GM19238 (cell line): Measurements from ENCODE around the gene RALGDS.
"Not testable (repeated sequence)": the region's sequence is repeated elsewhere in the genome, so short reads cannot be mapped to it uniquely, and the experiment has no call there.

ENCODE experiments used
- DNase-seq: peaks from one replicate; pipeline ENCODE4 v3.0.0; 2011; ENCODE audit warnings: low spot score; ENCODE audit not compliant: insufficient read length

RALGDS gene

DNA sequence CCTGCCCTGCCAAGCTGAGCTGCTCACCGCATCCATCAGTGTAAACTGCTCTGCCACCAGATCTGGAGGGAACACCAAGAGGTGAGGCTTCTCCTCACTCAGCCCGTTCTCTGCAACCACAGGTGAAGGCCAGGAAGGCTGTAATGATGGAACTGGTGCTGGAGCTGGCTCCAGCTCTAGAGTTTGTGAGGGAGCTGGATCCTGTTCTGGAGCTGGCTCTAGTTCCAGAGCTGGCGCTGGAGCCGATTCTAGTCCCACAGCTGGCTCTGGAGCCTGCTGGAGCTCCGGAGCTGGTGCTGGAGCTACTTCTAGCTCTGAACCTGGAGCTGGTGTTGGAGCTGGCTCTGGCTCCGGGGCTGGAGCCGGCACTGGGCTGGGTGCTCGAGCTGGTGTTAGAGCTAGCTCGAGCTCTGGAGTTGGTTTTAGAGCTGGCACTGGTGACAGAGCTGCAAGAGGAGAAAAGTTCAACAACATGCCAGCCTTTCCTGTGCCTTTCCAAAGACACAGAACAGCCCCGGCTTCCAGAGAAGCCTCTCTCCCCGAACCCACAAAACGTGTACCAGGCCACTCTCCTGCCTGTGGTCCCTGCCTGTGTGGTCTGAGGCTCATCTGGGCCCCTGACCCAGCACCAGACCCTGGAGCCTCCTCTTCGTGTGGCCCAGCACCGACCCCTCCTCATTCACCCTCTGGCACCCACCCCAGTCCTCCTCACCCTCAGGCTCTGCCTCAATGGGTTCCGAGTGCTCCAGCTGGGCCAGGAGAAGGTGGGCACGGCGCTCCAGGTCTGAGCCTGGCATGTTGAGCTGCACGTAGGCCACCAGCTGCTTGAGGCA is 12.9 kb downstream of the RALGDS start:
- DNase-seq, result no peak

DNA sequence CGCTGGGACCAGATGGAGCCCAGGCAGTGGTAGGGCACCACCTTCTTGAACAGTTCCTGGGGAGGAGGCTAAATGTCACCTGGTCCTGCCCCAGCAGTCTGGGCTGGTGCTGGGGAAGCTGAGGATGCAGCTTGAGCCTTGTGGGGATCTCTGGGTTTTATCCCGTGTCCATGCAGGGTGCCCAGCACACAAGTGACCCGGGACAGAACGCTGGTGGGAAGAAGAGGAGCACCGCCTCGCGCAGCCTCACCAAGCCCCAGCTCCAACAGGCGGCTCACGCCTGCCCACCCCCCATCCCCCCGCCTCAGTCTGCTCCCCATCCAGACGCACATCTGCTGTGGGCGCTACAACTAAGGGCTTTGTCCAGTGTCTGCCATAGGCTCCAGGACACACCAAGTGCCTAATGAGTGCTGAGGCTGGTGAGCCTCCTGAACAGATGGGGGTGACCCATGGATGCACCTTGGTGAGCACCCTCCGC is 13.8 kb downstream of the RALGDS start:
- no peak for DNase-seq

DNA sequence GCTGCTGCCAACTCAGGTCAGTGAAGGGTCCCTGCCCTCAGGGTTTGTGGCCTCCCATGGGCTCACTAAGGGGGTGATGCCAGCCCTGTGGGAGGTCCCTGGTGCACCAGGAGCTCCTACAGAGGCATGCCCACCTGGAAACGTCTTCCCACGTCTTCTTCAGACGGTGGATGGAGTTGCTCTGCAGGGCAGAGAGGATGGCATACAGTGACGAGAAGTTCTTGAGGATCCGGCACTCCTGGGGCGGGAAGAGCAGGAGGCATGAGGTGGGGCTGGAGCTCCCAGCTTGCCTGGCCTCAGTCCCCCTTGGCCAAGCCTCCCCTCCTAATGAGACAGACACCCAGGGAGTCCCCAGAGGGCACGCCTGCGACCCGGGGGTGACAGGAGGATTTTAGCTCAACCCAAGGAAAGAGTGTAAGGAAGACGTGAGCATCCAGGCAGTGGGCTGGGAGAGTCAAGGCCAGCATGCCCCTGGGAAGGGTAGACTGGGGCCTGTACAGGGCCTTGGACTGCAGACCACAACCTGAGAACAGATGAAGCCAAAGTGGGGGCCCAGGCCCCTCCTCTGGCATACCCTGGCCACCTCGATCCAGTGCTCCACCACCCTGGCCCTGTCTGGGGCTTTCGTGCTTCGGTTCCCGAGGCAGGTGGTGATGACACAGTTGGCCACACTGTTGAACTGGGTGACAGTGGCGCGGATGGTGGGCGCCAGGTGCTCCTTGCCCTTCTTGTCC is 14.4 kb downstream of the RALGDS start:
- no peak for DNase-seq

DNA sequence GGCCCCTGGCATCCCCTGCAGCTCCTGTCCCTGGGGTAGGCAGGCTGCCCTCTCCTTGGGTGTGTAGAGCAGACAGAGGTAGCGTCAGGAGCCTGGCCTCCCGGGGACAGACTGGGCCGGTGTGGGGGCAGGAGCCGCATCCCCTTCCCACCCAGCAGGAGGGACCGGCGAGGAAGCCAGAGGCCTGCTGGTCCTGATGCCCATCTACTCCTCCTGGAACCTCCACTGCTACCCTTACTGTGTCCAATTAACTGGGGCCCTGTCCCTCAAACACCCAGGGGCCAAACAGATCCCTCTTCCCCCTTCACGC is 15.6 kb downstream of the RALGDS start:
- DNase-seq, result no peak

DNA sequence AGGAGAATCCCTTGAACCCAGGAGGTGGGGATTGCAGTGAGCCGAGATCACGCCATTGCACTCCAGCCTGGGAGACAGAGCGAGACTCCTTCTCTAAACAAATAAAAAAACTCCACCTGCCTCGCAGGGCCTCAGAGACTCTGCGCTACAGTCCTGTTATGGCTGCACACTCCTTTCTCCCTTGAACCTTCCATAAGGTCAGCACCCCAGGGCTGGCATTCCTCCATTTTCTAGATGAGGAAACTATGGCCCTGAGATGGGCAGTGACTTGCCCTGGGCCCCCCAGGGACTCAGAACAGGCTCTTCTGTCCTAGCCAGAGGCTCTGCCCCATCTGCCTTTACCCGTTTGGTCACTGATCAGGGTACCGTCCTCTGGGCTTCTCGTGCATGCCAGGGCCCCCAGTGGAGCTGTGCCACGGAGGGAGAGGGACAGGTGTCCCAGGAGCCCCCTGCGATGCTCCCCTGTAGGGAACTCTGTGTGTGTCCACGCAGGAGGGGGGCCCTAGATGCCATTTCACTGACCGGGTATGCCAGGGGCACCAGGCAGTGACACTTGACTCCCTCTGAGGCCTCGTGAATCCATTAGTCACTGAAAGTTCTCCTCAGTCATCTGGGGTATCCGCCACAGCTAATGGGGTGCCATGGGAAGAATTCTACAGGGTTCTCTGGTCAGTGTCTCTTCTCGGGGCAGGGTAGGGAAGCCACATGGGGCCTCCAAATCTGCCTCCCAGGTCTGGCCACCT is 16.2 kb downstream of the RALGDS start:
- DNase-seq, result no peak

DNA sequence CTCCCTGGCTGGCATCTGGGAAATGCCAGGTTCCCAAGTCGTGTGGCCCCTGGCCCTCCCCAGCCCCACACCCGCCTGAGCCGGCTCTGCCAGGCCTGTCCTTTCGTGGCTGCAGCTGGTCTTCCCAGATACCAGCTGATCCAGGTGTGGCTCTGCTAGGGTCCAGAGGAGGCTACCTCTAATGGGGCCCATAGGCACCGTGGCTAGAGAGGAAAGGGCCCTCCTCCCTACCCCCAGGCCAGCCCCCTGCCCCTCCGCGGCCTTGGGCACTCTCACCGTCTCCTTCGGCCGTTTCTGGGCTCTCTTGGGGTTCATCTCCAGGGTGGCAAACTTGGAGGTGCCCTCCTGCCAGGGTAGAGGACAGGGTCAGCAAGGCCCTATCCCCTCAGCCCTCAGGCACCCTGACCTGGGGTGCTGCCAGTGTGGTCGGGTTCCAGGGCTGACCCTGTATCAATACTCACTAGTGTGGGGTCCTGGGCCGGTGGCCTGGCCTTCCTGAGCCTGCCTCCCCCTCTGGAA is 17.0 kb downstream of the RALGDS start:
- DNase-seq, result no peak

DNA sequence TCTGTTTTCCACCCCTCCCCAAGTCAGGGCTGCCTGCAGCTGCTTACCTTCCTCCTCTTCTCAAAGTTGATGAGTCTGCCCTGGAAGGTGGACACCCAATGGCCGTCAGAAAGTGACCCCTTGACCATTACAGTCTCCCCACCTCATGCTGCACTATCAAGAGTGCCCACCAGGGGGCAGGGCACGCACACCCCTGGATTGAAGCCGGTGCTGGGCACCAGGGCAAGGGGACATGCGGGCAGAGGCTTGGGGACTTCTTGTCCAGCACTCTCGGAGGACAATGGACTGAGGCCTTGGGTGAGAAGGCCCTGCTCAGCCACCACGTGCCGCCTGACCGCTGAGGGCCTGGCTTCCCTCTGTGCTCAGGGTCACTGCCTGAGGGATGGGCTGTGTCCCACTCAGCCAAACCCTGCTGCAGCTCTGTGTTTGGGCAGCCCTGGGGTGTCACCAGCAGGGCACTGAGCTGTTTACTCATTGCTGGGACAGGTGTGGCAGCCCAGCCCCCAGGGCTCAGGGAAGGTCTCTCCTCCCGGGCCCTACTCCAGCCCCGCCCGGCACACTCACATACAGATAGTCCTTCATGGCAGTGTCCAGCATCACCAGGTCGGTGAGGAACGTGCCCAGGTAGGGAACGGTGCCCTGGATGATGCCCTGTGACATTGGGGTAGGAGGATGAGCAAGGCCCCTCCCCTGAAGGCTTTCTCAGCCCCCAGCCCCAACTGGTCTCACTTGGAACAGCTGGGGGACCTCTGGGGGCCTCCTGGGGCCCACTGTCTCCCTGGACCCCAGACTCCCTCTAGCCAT is 17.7 kb downstream of the RALGDS start:
- no peak for DNase-seq

DNA sequence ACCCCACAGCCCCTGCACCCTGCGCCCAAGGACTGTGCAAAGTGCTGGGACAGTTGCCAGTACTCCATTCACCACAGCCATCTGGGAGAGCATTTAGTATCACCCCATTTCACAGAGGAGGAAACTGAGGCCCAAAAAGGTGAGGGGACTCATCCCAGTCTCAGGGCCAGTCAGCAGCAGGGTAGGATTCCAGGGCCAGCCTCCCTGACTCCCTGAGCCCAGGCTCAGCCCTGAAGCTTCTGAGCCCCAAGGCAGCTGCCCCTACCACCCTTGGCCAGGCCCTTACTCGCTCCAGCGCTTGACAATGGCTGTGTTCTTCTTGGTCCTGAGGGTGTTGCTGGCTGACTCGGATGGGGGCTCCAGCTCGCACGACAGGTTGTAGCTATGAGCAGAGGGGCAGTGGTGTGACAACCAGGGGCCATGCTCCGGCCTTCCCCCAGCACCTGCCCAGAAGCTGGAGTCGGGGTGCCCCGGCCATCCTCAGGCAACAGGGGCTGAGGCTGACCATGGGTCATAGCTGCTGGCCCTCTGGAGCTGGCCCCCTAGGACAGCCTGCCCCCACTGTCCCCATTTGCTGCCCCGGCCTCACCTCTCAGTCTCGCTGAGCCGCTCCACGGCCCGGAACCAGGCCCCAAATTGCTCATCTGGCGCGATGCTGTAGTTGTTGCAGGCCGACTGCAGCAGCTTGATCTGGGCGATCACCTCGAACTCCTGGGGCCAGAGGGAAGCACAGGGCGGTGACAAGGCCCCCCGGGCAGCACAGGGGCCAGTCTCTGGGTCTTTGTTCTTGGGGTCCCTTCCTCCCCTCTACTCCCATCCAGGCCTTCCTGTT is 18.6 kb downstream of the RALGDS start:
- DNase-seq, result no peak

DNA sequence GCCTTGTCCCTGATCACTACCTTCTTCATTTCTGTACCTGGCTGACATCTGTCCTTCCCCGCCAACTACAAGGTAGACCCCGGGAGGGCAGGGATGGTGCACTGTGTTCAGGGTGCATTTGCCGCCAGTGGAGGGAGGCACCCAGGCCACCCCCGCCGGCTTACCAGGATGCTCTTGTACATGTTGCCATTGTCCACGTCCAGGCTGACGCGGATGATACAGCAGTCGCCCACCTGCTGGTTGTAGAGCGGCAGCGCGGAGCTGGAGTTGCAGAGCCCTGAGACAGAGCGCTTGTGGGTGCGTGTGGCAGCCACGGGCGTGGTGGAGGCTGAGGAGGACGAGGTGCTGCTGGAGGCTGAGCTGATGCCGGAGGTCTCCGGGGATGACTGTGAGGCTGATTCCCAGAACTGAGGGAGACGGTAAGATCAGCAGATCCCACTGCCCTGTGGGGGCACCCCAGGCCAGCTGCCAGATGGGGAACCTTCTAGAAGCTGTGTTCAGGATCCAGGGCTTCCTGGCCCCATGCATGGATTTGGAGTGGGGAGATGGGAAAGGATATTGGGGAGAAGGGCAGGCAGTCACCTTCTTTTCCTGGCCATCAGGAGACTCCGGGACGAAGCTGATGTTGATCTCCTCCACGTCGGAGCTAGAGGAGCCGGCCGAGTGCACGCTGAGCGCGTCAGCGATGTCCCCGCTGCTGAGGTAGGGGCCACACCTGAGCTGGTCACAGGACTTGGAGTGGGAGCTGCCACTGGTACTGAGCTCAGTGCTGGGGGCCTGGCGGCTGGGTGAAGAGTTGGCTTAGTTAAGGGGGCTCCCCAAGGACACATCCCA is 19.5 kb downstream of the RALGDS start:
- no peak for DNase-seq

DNA sequence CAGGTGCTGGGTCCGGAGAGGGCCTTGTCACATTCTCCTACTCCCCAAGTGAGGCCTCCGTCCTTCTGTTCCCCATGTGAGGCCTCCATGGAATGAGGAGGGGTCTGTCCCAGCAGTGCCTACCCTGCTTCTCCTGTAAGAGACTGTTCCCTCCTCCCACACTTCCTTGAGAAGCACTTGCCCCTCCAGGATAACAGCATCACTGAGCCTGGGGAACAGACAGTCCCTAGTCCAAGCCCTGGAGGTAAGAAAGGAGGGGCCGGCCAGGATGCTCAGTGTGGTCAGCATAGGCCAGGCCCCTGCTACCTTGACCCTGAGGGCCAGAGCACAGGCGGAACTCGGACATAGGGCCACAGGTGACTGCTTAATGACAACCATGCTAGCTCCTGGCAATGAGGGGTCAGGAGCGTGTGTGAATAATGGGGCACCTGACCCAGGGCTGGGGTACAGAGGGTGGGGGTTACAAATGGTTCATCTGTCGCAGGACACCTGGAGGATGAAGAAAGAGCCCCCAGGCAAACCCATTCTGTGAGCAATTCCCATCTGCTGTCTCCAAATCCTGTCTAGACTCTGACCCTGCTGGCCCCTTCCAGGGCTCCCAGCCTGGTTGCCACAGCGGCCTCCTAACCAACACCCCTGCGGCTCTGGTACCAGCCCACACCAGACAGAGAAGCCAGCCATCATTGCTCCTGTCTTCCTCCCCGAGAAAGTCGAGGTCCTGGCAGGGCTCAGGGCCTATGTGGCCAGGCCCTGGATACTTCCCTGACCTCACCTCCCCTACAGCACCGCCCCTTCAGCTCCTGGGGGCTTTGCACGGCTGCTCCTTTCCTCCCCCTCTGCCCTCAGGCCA is 20.3 kb downstream of the RALGDS start:
- no peak for DNase-seq

DNA sequence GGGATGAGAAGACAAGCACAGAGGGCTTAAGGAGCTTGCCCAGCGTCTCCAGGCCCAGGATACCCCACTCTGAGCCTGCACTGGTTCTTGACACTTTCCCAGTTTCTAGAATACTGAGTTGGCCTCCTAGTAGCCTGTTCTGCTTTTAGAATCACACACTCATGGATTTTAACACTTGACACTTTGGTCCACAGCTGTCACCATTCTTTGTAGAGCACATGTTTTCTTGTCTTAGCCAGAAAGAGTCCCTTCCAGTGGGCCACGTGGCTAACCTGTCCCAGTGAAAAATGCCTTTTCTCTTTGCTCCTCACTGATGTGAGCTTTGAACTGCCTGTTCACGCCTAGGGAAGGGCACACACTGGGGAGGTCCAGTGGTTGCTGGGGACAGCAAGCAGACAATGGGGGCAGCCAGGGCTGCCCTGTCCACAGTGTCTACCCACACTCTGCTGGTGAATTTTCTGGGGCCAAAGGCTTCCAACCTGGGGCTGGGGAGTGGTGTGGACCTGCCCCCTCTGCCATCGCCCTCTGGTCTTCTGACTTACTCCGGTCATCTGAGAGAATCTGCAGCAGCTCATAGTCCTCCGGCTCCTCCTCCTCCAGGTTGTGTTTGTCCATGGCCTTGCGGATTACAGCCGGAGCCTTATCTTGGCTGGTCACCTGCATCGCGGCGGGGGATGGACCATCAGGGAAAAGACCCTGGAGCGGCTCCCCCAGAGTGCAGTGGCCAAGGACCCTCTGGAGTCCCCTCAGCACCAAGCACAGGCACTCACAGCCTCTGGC is 21.1 kb downstream of the RALGDS start:
- DNase-seq, result no peak

DNA sequence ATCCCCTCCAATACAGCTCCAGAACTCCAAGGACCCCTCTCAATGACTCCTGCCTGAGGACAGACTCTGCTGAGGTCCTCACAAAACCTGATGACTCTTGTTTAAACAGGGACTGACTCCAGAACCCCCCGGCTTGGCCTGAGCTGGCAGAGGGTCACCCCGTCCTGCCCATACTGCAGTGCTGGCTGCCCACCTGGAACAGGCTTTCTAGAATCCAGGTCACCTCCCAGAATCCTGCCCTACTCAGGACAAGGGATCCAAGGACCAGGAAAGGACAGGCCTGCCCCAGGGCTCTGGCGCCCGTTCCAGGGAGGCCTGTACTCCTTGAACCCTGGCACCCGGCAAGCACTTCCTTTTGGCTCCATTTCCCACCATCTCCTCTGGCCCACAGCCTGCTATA is 22.2 kb downstream of the RALGDS start:
- no peak for DNase-seq

DNA sequence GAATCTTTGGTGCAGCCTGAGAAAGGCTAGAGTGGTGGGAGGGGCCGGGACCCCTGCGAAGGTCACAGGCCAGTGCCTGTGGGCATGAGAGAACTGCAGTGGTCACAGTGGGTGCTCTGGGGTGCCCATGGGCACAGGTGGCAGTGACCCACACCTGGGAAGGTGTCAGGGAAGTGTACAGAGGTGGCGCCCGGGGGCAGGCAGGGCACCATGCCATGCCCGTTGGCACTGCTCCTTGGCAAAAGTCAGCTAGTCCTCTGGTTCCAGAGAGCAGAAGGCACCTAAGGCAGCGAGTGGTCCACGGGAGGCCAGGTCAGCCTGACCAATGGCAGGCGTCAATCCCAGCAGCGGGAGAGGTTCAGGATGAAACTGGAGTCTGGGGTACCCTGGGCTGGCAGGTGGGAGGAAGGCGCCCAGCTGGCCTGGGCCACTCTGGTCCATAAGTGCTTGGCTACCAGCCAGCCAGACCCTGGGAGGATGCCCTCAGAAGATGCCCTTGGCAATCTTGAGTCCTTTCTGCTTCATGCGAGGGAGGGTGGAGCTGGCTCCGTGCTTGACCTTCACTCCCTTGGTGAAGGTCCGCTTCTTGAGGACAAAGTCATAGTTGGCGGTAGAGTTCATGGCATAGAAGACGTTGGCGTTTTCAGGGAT is 22.8 kb downstream of the RALGDS start:
- no peak for DNase-seq

DNA sequence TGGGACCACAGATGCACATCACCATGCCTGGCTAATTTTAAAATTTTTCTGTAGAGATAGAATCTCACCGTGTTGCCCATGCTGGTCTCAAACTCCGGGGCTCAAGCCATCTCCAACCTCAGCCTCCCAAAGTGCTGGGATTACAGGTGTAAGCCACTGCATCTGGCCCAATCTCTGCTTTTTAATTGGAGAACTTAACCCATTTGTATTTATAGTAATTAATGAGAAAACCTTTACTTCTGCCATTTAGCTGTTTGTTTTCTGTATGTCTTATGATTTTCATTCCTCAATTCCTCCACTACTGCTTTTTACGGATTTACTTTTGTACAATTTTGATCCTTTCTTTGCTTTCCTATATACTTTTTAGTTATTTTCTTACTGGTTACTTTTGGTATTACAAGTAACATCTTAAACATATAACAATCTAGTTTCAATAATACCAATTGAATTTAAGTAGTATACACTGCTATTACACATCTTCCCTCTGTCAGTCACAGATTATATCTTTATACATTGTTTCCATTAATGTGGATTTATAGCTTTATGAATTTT is 26.1 kb downstream of the RALGDS start:
- DNase-seq, result no peak

DNA sequence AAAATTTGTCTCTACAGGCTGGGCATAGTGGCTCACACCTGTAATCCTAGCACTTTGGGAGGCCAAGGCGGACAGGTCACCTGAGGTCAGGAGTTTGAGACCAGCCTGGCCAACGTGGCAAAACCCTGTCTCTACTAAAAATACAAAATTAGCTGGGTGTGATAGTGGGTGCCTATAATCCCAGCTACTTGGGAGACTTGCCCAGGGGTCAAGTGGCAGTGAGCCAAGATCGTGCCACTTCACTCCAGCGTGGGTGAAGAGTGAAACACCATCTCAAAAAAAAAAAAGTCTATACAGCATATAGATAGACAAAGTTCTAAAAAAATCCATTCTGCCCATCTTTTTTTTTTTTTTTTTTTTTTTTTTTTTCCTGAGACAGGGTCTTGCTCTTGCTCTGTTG is 26.7 kb downstream of the RALGDS start:
- not testable (repeated sequence) for DNase-seq

DNA sequence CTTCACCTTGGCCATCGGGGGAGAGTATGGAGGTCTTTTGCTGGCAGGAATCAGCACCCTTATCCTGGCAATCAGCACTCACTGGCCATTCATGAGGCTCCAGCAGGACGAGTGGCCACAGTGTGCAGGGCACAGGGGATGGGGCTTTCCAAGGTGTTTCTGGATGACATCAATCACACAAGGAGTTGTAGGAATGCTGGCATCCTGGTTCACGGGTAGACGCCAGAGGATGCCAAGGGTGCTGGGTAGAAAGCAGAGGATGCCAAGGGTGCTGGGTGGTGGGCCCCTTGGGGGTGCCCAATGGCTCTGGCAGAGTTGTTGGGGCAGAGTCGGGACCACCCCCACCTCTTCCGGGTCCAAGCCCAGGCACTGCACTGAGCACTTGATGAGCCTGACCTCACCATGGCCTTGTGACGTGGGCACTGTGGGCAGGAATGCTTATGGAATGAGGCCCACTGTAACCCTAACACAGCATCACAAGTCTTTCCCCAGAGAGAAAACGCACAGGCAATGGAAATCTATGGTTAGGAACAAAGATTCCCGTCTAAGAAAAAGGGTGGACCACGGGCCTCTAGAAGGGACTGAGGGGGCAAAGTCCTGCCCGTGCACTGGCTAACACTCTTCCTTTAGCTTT is 30.2 kb downstream of the RALGDS start:
- no peak for DNase-seq
